Measurements from ENCODE around the gene SIL1. TPM values are rescaled to one million over a fixed set of nuclear protein-coding genes. Genes with fewer than 3 reads are reported as not detected.

Gene SIL1
- total and polyA plus RNA-seq, 2 of the 13 experiments (the other 11 are each of a cell fraction or from before 2014, with no cell fraction given), result 26.0 to 30.0 TPM

GRCh38 chr5:139197710-139198669, at the start of gene SIL1 (continued):
- TF ChIP-seq NRL (CRISPR knock-in tag; IDR thresholded peaks at IDR 0.05; ENCODE audit: borderline replicate concordance) (peak; percentile 71; the same call in 1 of the 2 replicates), MEIS2 (CRISPR knock-in tag; IDR thresholded peaks at IDR 0.05) (peak; percentile 91), ZNF143 (CRISPR knock-in tag; IDR thresholded peaks at IDR 0.05) (peak; percentile 89), ZMYM2 (CRISPR knock-in tag; IDR thresholded peaks at IDR 0.05) (no peak), BCL3 (CRISPR knock-in tag; IDR thresholded peaks at IDR 0.05) (peak; percentile 64; the same call in 1 of the 2 replicates), KDM5B (CRISPR knock-in tag; IDR thresholded peaks at IDR 0.05; ENCODE audit: borderline replicate concordance) (peak; percentile 57; the same call in 1 of the 2 replicates), KDM5A (IDR thresholded peaks at IDR 0.05; ENCODE audit: borderline replicate concordance, low read length) (no peak), ZNF552 (CRISPR knock-in tag; IDR thresholded peaks at IDR 0.05; ENCODE audit: borderline replicate concordance) (no peak), ZNF766 (CRISPR knock-in tag; IDR thresholded peaks at IDR 0.05; ENCODE audit: borderline replicate concordance) (0 out of 2 replicates have a peak, but pooled peaks have one; percentile 23), ZSCAN25 (CRISPR knock-in tag; IDR thresholded peaks at IDR 0.05) (peak; percentile 72), SALL1 (CRISPR knock-in tag; IDR thresholded peaks at IDR 0.05) (peak; percentile 70), YY1 (IDR thresholded peaks at IDR 0.05; ENCODE audit: insufficient read depth, insufficient replicate concordance, low read depth, low read length) (peak; percentile 76), IRF9 (CRISPR knock-in tag; IDR thresholded peaks at IDR 0.05; ENCODE audit: borderline replicate concordance) (0 out of 2 replicates have a peak, but pooled peaks have one; percentile 44), ARNT2 (CRISPR knock-in tag; IDR thresholded peaks at IDR 0.05; ENCODE audit: low read depth) (peak; percentile 79; the same call in 1 of the 2 replicates), ATF1 (CRISPR knock-in tag; IDR thresholded peaks at IDR 0.05) (no peak), ZMAT5 (CRISPR knock-in tag; IDR thresholded peaks at IDR 0.05; ENCODE audit: borderline replicate concordance, low read depth) (no peak), POLR2A (IDR thresholded peaks at IDR 0.05; ENCODE audit: insufficient read depth in 1 of 2, low read depth in 2 of 2, low read length in 2 of 2) (peak; percentile 87 to 96), DNMT1 (CRISPR knock-in tag; IDR thresholded peaks at IDR 0.05) (0 out of 2 replicates have a peak, but pooled peaks have one; percentile 35), NFYC (CRISPR knock-in tag; IDR thresholded peaks at IDR 0.05) (peak; percentile 71), ZNF142 (CRISPR knock-in tag; IDR thresholded peaks at IDR 0.05) (peak; percentile 54; the same call in 1 of the 2 replicates)
